Natural killer cell (primary cell): ENCODE data around the gene AEN. TPM values are rescaled to one million over a fixed set of nuclear protein-coding genes. Genes with fewer than 3 reads are reported as not detected.

ENCODE experiments used
- ATAC-seq, 3 donors: fragments of 150-1000 bp in 2 of 3; fragments of 200-7000 bp in 1 of 3; cut with Tn5 transposase; 1 replicate in 1 of 3; 2 replicates in 2 of 3; pipeline ENCODE4 v1.10.0; 2021; ENCODE audit warnings: mild to moderate bottlenecking in 2 of 3, moderate library complexity in 2 of 3
- DNase-seq, 2 donors: peaks; one replicate each; pipeline versions ENCODE4 v3.0.0 to v3.0.0-alpha.2; 2013 to 2021; ENCODE audit warnings: mixed read lengths in 1 of 2
- H3K27ac ChIP-seq: one replicate; pipeline ENCODE4 v1.5.1; 2013; ENCODE audit warnings: mild to moderate bottlenecking, low read length
- H3K27me3 ChIP-seq: one replicate; pipeline ENCODE4 v1.6.1; 2013; ENCODE audit warnings: low read length; ENCODE audit not compliant: control insufficient read depth, insufficient read depth
- H3K36me3 ChIP-seq: one replicate; pipeline ENCODE4 v1.6.1; 2013; ENCODE audit warnings: low read length; ENCODE audit not compliant: control insufficient read depth, insufficient read depth
- H3K4me1 ChIP-seq: one replicate; pipeline ENCODE4 v1.6.1; 2013; ENCODE audit warnings: low read length; ENCODE audit not compliant: control insufficient read depth, insufficient read depth
- H3K4me3 ChIP-seq: one replicate; pipeline ENCODE4 v1.5.1; 2013; ENCODE audit warnings: low read length
- H3K9me3 ChIP-seq: one replicate; pipeline ENCODE4 v1.6.1; 2013; ENCODE audit warnings: low read length; ENCODE audit not compliant: control insufficient read depth, insufficient read depth
- H3K27ac Mint-ChIP-seq, 2 donors: one replicate each; pipeline ENCODE4 v1.8.0; 2022; ENCODE audit warnings: mild to moderate bottlenecking in 2 of 2, mixed read lengths in 2 of 2, moderate library complexity in 1 of 2
- H3K27me3 Mint-ChIP-seq, 2 donors: one replicate each; pipeline ENCODE4 v1.8.0; 2022; ENCODE audit warnings: low read depth in 2 of 2, mixed read lengths in 2 of 2
- H3K36me3 Mint-ChIP-seq: one replicate; pipeline ENCODE4 v1.8.0; 2022; ENCODE audit warnings: mixed read lengths
- H3K4me1 Mint-ChIP-seq, 2 donors: one replicate each; pipeline ENCODE4 v1.8.0; 2022; ENCODE audit warnings: mixed read lengths in 2 of 2
- H3K4me3 Mint-ChIP-seq: one replicate; pipeline ENCODE4 v1.8.0; 2022; ENCODE audit warnings: mild to moderate bottlenecking, moderate library complexity, mixed read lengths
- H3K9me3 Mint-ChIP-seq, 2 donors: one replicate each; pipeline ENCODE4 v1.8.0; 2022; ENCODE audit warnings: mixed read lengths in 2 of 2
- CTCF ChIP-seq: fragments of 200-600 bp; IDR thresholded peaks from one replicate; pipeline ENCODE4 v1.8.0; 2022; ENCODE audit warnings: antibody characterized with exemption
- WGBS: methylation state at CpG from one replicate; pipeline ENCODE4 v1.1.7; 2013; ENCODE audit warnings: missing lambda C conversion rate; ENCODE audit not compliant: insufficient coverage; 5-methylcytosine and 5-hydroxymethylcytosine counted together
- intact Hi-C: fragments of 100-400 bp; cut with micrococcal nuclease; formaldehyde crosslinking; loops from one replicate; pipeline ENCODE4 v1.14.2; 2022
- total RNA-seq, 4 donors: library from RNA; stranded (reverse); fragments of 120-200 nt in 1 of 4; gene quantifications; one replicate each; pipeline versions ENCODE4 v1.2.3 to v1.2.4, GENCODE V29; 2013 to 2022

The AEN gene
- total RNA-seq, 3 donors from 2014 or later (not counting 1 experiment from before 2014, with no cell fraction given) = 19.9 to 26.9 (median 20.9) TPM

- Mint-ChIP-seq H3K9me3 (no peaks in the 10 kb centered on the region), H3K36me3 (peaks cover 7% of the 10 kb centered on the region), H3K4me1 (peaks cover 27 to 49% of the 10 kb centered on the region in 2 donors), H3K27ac (peak overlapping the region; percentile 90 to 97), H3K4me3 (no peak overlapping the region), H3K27me3 (no peaks in the 10 kb centered on the region)
- ATAC-seq (no peak), DNase-seq (no peak)
- H3K27me3 ChIP-seq = no peaks in the 10 kb centered on the region
- H3K27ac ChIP-seq = no peak overlapping the region
- peaks cover 33% of the 10 kb centered on the region for H3K36me3 ChIP-seq
- intact Hi-C loops = no loop called here
- no peaks in the 10 kb centered on the region for H3K9me3 ChIP-seq
- WGBS = 97% methylated on average over 16 of the region's 16 CpGs
- no peak for TF ChIP-seq CTCF
- no peak overlapping the region for H3K4me3 ChIP-seq
- H3K4me1 ChIP-seq = peaks cover 60% of the 10 kb centered on the region
Observed at GRCh38 chr15:88629071-88629470, 7.9 kb downstream of the AEN start.

- ATAC-seq = peak; percentile 48 to 67 (median 60)
- H3K36me3 Mint-ChIP-seq = peaks cover 7% of the 10 kb centered on the region
- peaks cover 32% of the 10 kb centered on the region for H3K36me3 ChIP-seq
Observed at GRCh38 chr15:88630141-88630721, 9.1 kb downstream of the AEN start.

GRCh38 chr15:88630798-88631463 is 9.8 kb downstream of the AEN start:
- Histone ChIP-seq H3K36me3 (peaks cover 32% of the 10 kb centered on the region), H3K4me1 (peaks cover 61% of the 10 kb centered on the region), H3K27me3 (no peaks in the 10 kb centered on the region), H3K4me3 (no peak overlapping the region), H3K27ac (peak overlapping the region; percentile 77), H3K9me3 (no peaks in the 10 kb centered on the region)
- no peak overlapping the region for H3K4me3 Mint-ChIP-seq
- no peak for TF ChIP-seq CTCF
- no peak for DNase-seq
- no peak for ATAC-seq
- intact Hi-C loops = no loop called here
- H3K27me3 Mint-ChIP-seq = no peaks in the 10 kb centered on the region
- H3K36me3 Mint-ChIP-seq = peaks cover 7% of the 10 kb centered on the region
- H3K27ac Mint-ChIP-seq = peak overlapping the region; percentile 90 to 97
- no peaks in the 10 kb centered on the region for H3K9me3 Mint-ChIP-seq
- 95% methylated on average over 7 of the region's 7 CpGs for WGBS
- peaks cover 29 to 47% of the 10 kb centered on the region in 2 donors for H3K4me1 Mint-ChIP-seq

More at GRCh38 chr15:88630141-88630721, 9.1 kb downstream of the AEN start:
- Mint-ChIP-seq H3K27ac (peak overlapping the region; percentile 90 to 97), H3K4me3 (peak overlapping the region; percentile 21), H3K27me3 (no peaks in the 10 kb centered on the region), H3K4me1 (peaks cover 22 to 43% of the 10 kb centered on the region in 2 donors), H3K9me3 (no peaks in the 10 kb centered on the region)
- intact Hi-C loops = no loop called here
- Histone ChIP-seq H3K9me3 (no peaks in the 10 kb centered on the region), H3K27ac (peak overlapping the region; percentile 77), H3K4me1 (peaks cover 57% of the 10 kb centered on the region), H3K4me3 (no peak overlapping the region), H3K27me3 (no peaks in the 10 kb centered on the region)
- no peak for DNase-seq
- 55% methylated on average over 8 of the region's 9 CpGs for WGBS
- TF ChIP-seq CTCF = no peak
